Right lobe of liver (tissue), 4 donors: Measurements from ENCODE around the gene ZNF444.

Source experiments
- POLR2A ChIP-seq: fragments of 450-650 bp; IDR thresholded peaks from one replicate; pipeline ENCODE4 v1.6.1; 2017; ENCODE audit warnings: antibody characterized with exemption, mild to moderate bottlenecking
- TF ChIP-seq, protein P1 (sequence below), 4 donors: fragments of 200-600 bp in 3 of 4; fragments of 450-650 bp in 1 of 4; IDR thresholded peaks; one replicate each; pipeline versions ENCODE4 v1.5.1 to v1.8.0; 2016 to 2022; ENCODE audit warnings: antibody characterized with exemption in 4 of 4, mild to moderate bottlenecking in 2 of 4
- donor health status: DM: no; HTN: no; CAD: no.
- donor health status: DM: no; HTN: no; CAD: no.
- donor health status: DM: no; HTN: yes; CAD: no.

DNA sequence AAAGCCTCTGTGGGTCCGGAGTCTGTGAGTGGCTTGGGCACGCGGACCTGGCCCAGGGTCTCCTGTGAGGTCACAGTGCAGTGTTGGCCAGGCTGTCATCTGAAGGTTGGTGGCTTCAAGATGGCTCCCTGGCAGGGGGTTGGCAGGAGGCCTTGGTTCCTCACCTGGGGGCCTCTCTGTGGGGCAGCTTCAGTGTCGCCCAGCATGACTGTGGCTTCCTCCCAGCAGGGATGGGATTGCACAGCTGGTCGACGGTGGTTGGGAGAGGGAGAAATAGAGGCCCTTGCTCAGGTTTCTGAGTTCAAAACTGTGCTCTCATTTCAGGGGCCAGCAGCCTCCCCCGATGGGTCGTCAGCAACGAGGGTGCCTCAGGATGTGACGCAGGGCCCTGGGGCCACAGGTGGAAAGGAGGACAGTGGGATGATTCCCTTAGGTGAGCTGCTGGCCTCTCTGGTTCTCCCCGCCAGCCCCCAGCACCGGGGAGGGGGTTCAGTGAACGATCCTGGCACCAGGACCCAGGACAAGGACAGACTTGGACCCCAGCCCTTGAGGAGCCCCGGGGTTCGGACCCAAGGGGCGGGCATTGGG, 17.2 kb downstream of the ZNF444 start:
- TF ChIP-seq, protein P1, sequence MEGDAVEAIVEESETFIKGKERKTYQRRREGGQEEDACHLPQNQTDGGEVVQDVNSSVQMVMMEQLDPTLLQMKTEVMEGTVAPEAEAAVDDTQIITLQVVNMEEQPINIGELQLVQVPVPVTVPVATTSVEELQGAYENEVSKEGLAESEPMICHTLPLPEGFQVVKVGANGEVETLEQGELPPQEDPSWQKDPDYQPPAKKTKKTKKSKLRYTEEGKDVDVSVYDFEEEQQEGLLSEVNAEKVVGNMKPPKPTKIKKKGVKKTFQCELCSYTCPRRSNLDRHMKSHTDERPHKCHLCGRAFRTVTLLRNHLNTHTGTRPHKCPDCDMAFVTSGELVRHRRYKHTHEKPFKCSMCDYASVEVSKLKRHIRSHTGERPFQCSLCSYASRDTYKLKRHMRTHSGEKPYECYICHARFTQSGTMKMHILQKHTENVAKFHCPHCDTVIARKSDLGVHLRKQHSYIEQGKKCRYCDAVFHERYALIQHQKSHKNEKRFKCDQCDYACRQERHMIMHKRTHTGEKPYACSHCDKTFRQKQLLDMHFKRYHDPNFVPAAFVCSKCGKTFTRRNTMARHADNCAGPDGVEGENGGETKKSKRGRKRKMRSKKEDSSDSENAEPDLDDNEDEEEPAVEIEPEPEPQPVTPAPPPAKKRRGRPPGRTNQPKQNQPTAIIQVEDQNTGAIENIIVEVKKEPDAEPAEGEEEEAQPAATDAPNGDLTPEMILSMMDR (IDR thresholded peaks at IDR 0.05): no peak
- no peak for TF ChIP-seq POLR2A
